ENCODE measurements around the gene ANKZF1. TPM values are rescaled to one million over a fixed set of nuclear protein-coding genes. Genes with fewer than 3 reads are reported as not detected.

Gene ANKZF1
- total RNA-seq, 4 donors from 2014 or later, result 38.6 to 252 (median 61.7) TPM

DNA sequence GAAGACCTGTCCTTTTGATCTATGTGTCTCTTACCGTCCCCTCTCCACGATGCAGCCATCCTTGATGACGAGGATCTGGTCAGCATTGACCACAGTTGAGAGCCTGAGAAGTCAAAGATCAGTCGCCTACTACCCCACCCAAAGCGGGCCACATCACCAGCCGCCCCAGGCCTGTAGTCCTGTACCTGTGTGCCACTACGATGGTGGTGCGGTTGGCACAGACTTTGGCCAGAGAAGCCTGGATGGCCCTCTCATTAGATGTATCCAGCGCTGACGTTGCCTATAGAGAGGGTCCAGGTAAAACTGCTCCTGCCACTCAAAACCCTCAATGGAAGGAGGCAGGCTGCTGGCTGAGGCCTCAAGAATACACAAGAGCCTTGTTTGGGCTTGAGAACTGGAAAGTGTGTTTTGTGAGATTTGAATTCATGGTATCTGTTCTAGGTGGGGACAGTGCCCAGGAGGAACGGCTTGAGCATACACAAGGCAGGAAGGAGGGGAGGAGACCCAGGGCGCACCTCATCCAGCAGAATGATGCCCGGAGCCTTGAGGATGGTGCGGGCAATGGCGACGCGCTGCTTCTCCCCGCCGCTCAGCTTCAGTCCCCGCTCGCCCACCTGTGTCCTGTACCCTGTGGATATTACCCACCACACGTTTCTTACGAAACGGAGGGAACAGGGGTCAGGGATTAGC, 19.3 kb upstream of the ANKZF1 start:
- 92% methylated on average over 24 of the region's 24 CpGs for WGBS
- Histone ChIP-seq H3K4me1 (peaks cover 26% of the 10 kb centered on the region), H3K4me3 (no peak overlapping the region), H3K9me3 (no peaks in the 10 kb centered on the region), H3K27ac (no peak overlapping the region), H3K36me3 (peaks cover 65% of the 10 kb centered on the region), H3K27me3 (no peaks in the 10 kb centered on the region)
- DNase-seq (ENCODE audit: low spot score in 2 of 2), result peak in 1 of 2 donors; percentile 46
- no peak for TF ChIP-seq EP300 (IDR thresholded peaks at IDR 0.05)
- TF ChIP-seq POLR2AphosphoS5 (IDR thresholded peaks at IDR 0.05), result no peak
- no peak for TF ChIP-seq POLR2A (IDR thresholded peaks at IDR 0.05)
- TF ChIP-seq CTCF (IDR thresholded peaks at IDR 0.05), result no peak

- Histone ChIP-seq H3K27me3 (no peaks in the 10 kb centered on the region), H3K9me3 (no peaks in the 10 kb centered on the region), H3K36me3 (peaks cover 69% of the 10 kb centered on the region), H3K4me1 (peaks cover 25% of the 10 kb centered on the region), H3K27ac (no peak overlapping the region), H3K4me3 (no peak overlapping the region)
- 83% methylated on average over 6 of the region's 9 CpGs for WGBS
- DNase-seq (ENCODE audit: low spot score in 2 of 2), result peak in 1 of 2 donors; percentile 29
- no peak for TF ChIP-seq EP300 (IDR thresholded peaks at IDR 0.05)
Observed at GRCh38 chr2:219210886-219211362, 18.7 kb upstream of the ANKZF1 start.

DNA sequence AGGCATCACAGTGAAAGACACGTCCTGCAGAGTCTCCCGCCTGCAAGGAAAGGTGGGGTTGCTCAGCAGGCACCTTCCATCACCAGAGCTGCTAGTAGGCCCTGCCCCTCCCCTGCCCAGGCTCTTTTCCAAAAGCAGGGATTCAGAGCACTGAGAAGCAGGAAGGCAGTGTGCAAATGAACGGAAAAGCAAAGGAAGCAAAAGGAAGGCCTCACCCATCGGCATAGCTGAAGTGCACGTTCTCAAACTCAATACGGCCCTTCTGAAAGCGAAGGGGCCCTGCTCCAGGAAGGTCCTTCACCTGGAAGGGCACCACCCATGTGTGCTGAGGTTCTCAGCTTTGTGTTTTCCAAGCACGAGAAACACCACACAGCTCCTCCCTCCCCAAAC, 16.6 kb upstream of the ANKZF1 start:
- Histone ChIP-seq H3K36me3 (peaks cover 75% of the 10 kb centered on the region), H3K27me3 (no peaks in the 10 kb centered on the region), H3K27ac (no peak overlapping the region), H3K4me3 (no peak overlapping the region), H3K9me3 (no peaks in the 10 kb centered on the region), H3K4me1 (peaks cover 23% of the 10 kb centered on the region)
- 92% methylated on average over 6 of the region's 8 CpGs for WGBS
- DNase-seq (ENCODE audit: low spot score in 2 of 2), result no peak
- TF ChIP-seq POLR2A (IDR thresholded peaks at IDR 0.05) (no peak), CTCF (IDR thresholded peaks at IDR 0.05) (no peak), EP300 (IDR thresholded peaks at IDR 0.05) (no peak), POLR2AphosphoS5 (IDR thresholded peaks at IDR 0.05) (no peak)

GRCh38 chr2:219213486-219214071, 16.0 kb upstream of the ANKZF1 start:
- Histone ChIP-seq H3K4me3 (no peak overlapping the region), H3K9me3 (no peaks in the 10 kb centered on the region), H3K4me1 (peaks cover 23% of the 10 kb centered on the region), H3K27ac (no peak overlapping the region), H3K27me3 (no peaks in the 10 kb centered on the region), H3K36me3 (peaks cover 70% of the 10 kb centered on the region)
- TF ChIP-seq CTCF (IDR thresholded peaks at IDR 0.05), result no peak
- TF ChIP-seq POLR2A (IDR thresholded peaks at IDR 0.05), result no peak
- no peak for TF ChIP-seq POLR2AphosphoS5 (IDR thresholded peaks at IDR 0.05)
- TF ChIP-seq EP300 (IDR thresholded peaks at IDR 0.05), result no peak
- DNase-seq (ENCODE audit: low spot score in 2 of 2), result no peak
- WGBS, result 95% methylated on average over 10 of the region's 10 CpGs

GRCh38 chr2:219214141-219214540, 15.5 kb upstream of the ANKZF1 start:
- Histone ChIP-seq H3K27me3 (no peaks in the 10 kb centered on the region), H3K9me3 (no peaks in the 10 kb centered on the region), H3K36me3 (peaks cover 65% of the 10 kb centered on the region), H3K4me3 (no peak overlapping the region), H3K4me1 (peaks cover 27% of the 10 kb centered on the region), H3K27ac (no peak overlapping the region)
- DNase-seq (ENCODE audit: low spot score in 2 of 2), result no peak
- TF ChIP-seq CTCF (IDR thresholded peaks at IDR 0.05) (no peak), POLR2AphosphoS5 (IDR thresholded peaks at IDR 0.05) (no peak), POLR2A (IDR thresholded peaks at IDR 0.05) (no peak), EP300 (IDR thresholded peaks at IDR 0.05) (no peak)
- 97% methylated on average over 15 of the region's 15 CpGs for WGBS

Measured in suprapubic skin (tissue), 4 donors.